HepG2 (cell line): ENCODE results near the gene NBPF1. TPM values are rescaled to one million over a fixed set of nuclear protein-coding genes. Genes with fewer than 3 reads are reported as not detected.

Experiments used
- ATRX ChIP-seq: sonication (generic); formaldehyde crosslinking; IDR thresholded peaks from 2 replicates; pipeline ENCODE4 v1.4.0; 2020; ENCODE audit warnings: missing genetic modification reagents, borderline replicate concordance
- BRCA1 ChIP-seq: sonication (generic); formaldehyde crosslinking; IDR thresholded peaks from 2 replicates; pipeline ENCODE4 v1.4.0; 2020; ENCODE audit warnings: missing genetic modification reagents
- CENPBD1 ChIP-seq: sonication (generic); formaldehyde crosslinking; IDR thresholded peaks from 2 replicates; pipeline ENCODE4 v1.8.0; 2022; ENCODE audit warnings: missing genetic modification reagents, low read depth, mild to moderate bottlenecking, borderline replicate concordance
- HMG20B ChIP-seq: conservative IDR thresholded peaks from 2 replicates; pipeline ENCODE4 v1.6.1; 2016; ENCODE audit warnings: missing genetic modification reagents, missing compliant biosample characterization
- KAT7 ChIP-seq: IDR thresholded peaks from 2 replicates; pipeline ENCODE4 v1.6.1; 2018; ENCODE audit warnings: borderline replicate concordance, missing compliant biosample characterization
- MED13 ChIP-seq: sonication (generic); formaldehyde crosslinking; IDR thresholded peaks from 2 replicates; pipeline ENCODE4 v1.5.0; 2020; ENCODE audit warnings: missing genetic modification reagents
- ONECUT2 ChIP-seq: sonication (generic); formaldehyde crosslinking; IDR thresholded peaks from 2 replicates; pipeline ENCODE4 v1.4.0; 2020; ENCODE audit warnings: missing genetic modification reagents
- PATZ1 ChIP-seq: sonication (generic); formaldehyde crosslinking; IDR thresholded peaks from 2 replicates; pipeline ENCODE4 v1.4.0; 2020; ENCODE audit warnings: missing genetic modification reagents
- SIX1 ChIP-seq: sonication (generic); formaldehyde crosslinking; IDR thresholded peaks from 2 replicates; pipeline ENCODE4 v1.4.0; 2020; ENCODE audit warnings: missing genetic modification reagents, borderline replicate concordance
- SPEN ChIP-seq: sonication (generic); formaldehyde crosslinking; IDR thresholded peaks from 2 replicates; pipeline ENCODE4 v1.5.1; 2020; ENCODE audit warnings: low read depth, mild to moderate bottlenecking, missing genetic modification reagents
- ZBTB46 ChIP-seq: sonication (generic); formaldehyde crosslinking; IDR thresholded peaks from 2 replicates; pipeline ENCODE4 v1.4.0; 2020; ENCODE audit warnings: mild to moderate bottlenecking, missing genetic modification reagents, borderline replicate concordance
- ZBTB49 ChIP-seq: sonication (generic); formaldehyde crosslinking; IDR thresholded peaks from 2 replicates; pipeline ENCODE4 v1.4.0; 2020; ENCODE audit warnings: missing genetic modification reagents, borderline replicate concordance
- ZFYVE20 ChIP-seq: sonication (generic); formaldehyde crosslinking; IDR thresholded peaks from 2 replicates; pipeline ENCODE4 v1.8.0; 2023; ENCODE audit warnings: low read depth, mild to moderate bottlenecking, moderate library complexity, missing genetic modification reagents, borderline replicate concordance
- ZKSCAN1 ChIP-seq: fragments of 150-350 bp; IDR thresholded peaks from 2 replicates; pipeline ENCODE4 v1.6.1; 2014; ENCODE audit warnings: low read length
- ZNF343 ChIP-seq: sonication (generic); formaldehyde crosslinking; IDR thresholded peaks from 2 replicates; pipeline ENCODE4 v1.4.0; 2020; ENCODE audit warnings: mild to moderate bottlenecking, missing genetic modification reagents
- ZNF354B ChIP-seq: sonication (generic); formaldehyde crosslinking; IDR thresholded peaks from 2 replicates; pipeline ENCODE4 v1.8.0; 2022; ENCODE audit warnings: mild to moderate bottlenecking, missing genetic modification reagents
- ZNF367 ChIP-seq: sonication (generic); formaldehyde crosslinking; IDR thresholded peaks from 2 replicates; pipeline ENCODE4 v1.4.0; 2020; ENCODE audit warnings: missing genetic modification reagents, borderline replicate concordance
- ZNF546 ChIP-seq: sonication (generic); formaldehyde crosslinking; conservative IDR thresholded peaks from 2 replicates; pipeline ENCODE4 v1.8.1; 2023; ENCODE audit warnings: mild to moderate bottlenecking, missing genetic modification reagents
- ZNF549 ChIP-seq: sonication (generic); formaldehyde crosslinking; IDR thresholded peaks from 2 replicates; pipeline ENCODE4 v1.5.0; 2020; ENCODE audit warnings: missing genetic modification reagents
- ZNF841 ChIP-seq: sonication (generic); formaldehyde crosslinking; IDR thresholded peaks from 2 replicates; pipeline ENCODE4 v1.8.1; 2023; ENCODE audit warnings: missing genetic modification reagents, borderline replicate concordance
- polyA plus RNA-seq, 8 experiments: library from polyadenylated mRNA; depleted of rRNA in 3 of 8; stranded (reverse) in 7 of 8; unstranded in 1 of 8; fragments of >200 nt; fragmentation: Illumina TruSeq in 4 of 8; extraction: Trizol in 4 of 8; gene quantifications; 2 replicates each; pipeline versions ENCODE4 v1.2.1 to v1.2.3, GENCODE V29; 2011 to 2016; ENCODE audit warnings: low read depth in 4 of 8, missing spikeins in 1 of 8, mixed read lengths in 1 of 8; ENCODE audit not compliant: insufficient read depth in 1 of 8
- total RNA-seq, 5 experiments: library from RNA; depleted of rRNA; stranded (reverse); fragments of >200 nt; fragmentation: Illumina TruSeq; extraction: Trizol; gene quantifications; 2 replicates each; pipeline ENCODE4 v1.2.3, GENCODE V29; 2016; ENCODE audit warnings: low read depth in 1 of 5
- TF ChIP-seq, protein P1 (sequence below): IDR thresholded peaks from 2 replicates; pipeline ENCODE4 v1.6.1; 2016; ENCODE audit warnings: missing compliant biosample characterization, missing genetic modification reagents, borderline replicate concordance

NBPF1 gene
- total and polyA plus RNA-seq, 2 of the 13 experiments (the other 11 are each of a cell fraction or from before 2014, with no cell fraction given): 30.3 to 35.6 TPM

GRCh38 chr1:16613185-16614147 lies at the start of gene NBPF1 (continued):
- TF ChIP-seq, protein P1, sequence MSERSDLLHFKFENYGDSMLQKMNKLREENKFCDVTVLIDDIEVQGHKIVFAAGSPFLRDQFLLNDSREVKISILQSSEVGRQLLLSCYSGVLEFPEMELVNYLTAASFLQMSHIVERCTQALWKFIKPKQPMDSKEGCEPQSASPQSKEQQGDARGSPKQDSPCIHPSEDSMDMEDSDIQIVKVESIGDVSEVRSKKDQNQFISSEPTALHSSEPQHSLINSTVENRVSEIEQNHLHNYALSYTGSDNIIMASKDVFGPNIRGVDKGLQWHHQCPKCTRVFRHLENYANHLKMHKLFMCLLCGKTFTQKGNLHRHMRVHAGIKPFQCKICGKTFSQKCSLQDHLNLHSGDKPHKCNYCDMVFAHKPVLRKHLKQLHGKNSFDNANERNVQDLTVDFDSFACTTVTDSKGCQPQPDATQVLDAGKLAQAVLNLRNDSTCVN (CRISPR knock-in tag): peak; percentile 91
- TF ChIP-seq ATRX: no peak; the same call in 1 of the 2 replicates
- TF ChIP-seq ZNF343: peak; percentile 98
- TF ChIP-seq ONECUT2 (CRISPR knock-in tag): peak; percentile 57; the same call in 1 of the 2 replicates
- TF ChIP-seq HMG20B (CRISPR knock-in tag): peak; percentile 82; the same call in 1 of the 2 replicates
- TF ChIP-seq ZNF367 (CRISPR knock-in tag): peak; percentile 95; the same call in 1 of the 2 replicates
- peak; percentile 75 for TF ChIP-seq PATZ1 (CRISPR knock-in tag)
- 0 out of 2 replicates have a peak, but pooled peaks have one; percentile 48 for TF ChIP-seq ZKSCAN1
- peak; percentile 91 for TF ChIP-seq ZBTB49 (CRISPR knock-in tag)
- peak; percentile 97 for TF ChIP-seq ZFYVE20
- TF ChIP-seq ZBTB46 (CRISPR knock-in tag): peak; percentile 96
- TF ChIP-seq SPEN: peak; percentile 97
- no peak for TF ChIP-seq CENPBD1 (CRISPR knock-in tag)
- peak; percentile 97 for TF ChIP-seq ZNF549 (CRISPR knock-in tag)
- TF ChIP-seq BRCA1: peak; percentile 94; the same call in 1 of the 2 replicates
- TF ChIP-seq KAT7 (CRISPR knock-in tag): peak; percentile 100
- peak; percentile 100 for TF ChIP-seq ZNF546 (CRISPR knock-in tag)
- peak; percentile 90 for TF ChIP-seq MED13 (CRISPR knock-in tag)
- TF ChIP-seq SIX1 (CRISPR knock-in tag): peak; percentile 33
- peak; percentile 99; the same call in 1 of the 2 replicates for TF ChIP-seq ZNF354B (CRISPR knock-in tag)
- TF ChIP-seq ZNF841: no peak
